Sciatic nerve (tissue), 2 donors: ENCODE measurements around the gene SH2D6. TPM values are rescaled to one million over a fixed set of nuclear protein-coding genes. Genes with fewer than 3 reads are reported as not detected.
"Not testable (repeated sequence)": the region's sequence is repeated elsewhere in the genome, so short reads cannot be mapped to it uniquely, and the experiment has no call there.

ENCODE experiments used
- ATAC-seq: fragments of 200-7000 bp; cut with Tn5 transposase; one replicate; pipeline ENCODE4 v1.9.1; 2020; ENCODE audit warnings: mild to moderate bottlenecking, moderate library complexity
- DNase-seq: peaks from one replicate; pipeline ENCODE4 v3.0.0-alpha.2; 2020; ENCODE audit warnings: low spot score
- intact Hi-C: fragments of 100-400 bp; cut with DNase I; formaldehyde crosslinking; loops from one replicate; pipeline ENCODE4 v1.14.2; 2022
- total RNA-seq: library from RNA; stranded (reverse); fragmentation: NEBNext Ultra II Directional; extraction: Animal tissue kit (Norgen Biotek cat#: 25700); gene quantifications from one replicate; pipeline ENCODE4 v1.2.1, GENCODE V29; 2021
- donor health status: DM: no; HTN: no; CAD: no.
- donor health status: DM: no; HTN: no; CAD: no.

The SH2D6 gene
- total RNA-seq, 1 donor from 2014 or later, result 0.40 TPM

- no peak for ATAC-seq
- peak; percentile 48 for DNase-seq
- intact Hi-C loops, result no loop called here
These were observed 21.7 kb upstream of the SH2D6 start for GRCh38 chr2:85396531-85397470.

- intact Hi-C loops, result no loop called here
- peak; percentile 36 for DNase-seq
- no peak for ATAC-seq
These were observed 20.6 kb upstream of the SH2D6 start for GRCh38 chr2:85397925-85398331.

DNA sequence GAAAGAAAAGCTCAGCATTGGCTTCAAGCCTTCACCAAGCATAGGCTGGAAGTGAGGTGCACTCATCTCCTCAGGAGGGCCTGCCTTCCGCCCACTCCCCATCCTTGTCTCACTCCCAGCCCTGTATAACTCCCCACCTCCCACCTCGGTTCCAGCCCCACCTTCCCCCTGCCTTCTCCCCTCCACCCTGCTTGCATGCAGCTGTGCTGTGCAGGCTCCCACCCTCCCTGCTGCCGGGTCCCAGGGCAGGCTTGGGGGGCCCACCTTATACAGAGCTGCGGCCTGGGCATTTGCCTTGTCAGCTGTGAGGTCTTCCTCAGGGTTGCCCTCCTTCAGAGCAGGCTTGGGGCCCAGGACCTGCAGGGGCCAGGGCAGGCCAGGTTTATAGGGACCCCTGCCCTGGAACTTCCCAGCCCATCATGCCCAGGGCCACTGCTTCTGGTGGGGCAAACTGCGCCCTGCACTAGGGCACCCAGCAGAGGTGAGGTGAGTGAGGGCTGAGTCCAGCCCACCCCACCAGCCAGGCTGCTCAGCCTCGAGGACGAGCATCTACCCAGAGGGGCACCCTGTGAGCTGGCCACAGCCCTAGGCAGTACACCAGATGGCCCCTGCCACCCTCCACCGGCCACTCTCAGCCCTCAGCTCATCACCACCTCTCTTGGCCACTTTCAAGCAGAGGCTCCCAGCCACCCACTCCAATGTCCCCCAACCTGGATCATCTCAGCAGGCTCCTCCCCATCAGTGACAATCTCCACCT is 19.9 kb upstream of the SH2D6 start:
- DNase-seq, result no peak
- ATAC-seq, result no peak
- intact Hi-C loops, result no loop called here

GRCh38 chr2:85399183-85399455 is 19.4 kb upstream of the SH2D6 start:
- DNase-seq, result no peak
- intact Hi-C loops, result no loop called here
- ATAC-seq, result no peak

DNA sequence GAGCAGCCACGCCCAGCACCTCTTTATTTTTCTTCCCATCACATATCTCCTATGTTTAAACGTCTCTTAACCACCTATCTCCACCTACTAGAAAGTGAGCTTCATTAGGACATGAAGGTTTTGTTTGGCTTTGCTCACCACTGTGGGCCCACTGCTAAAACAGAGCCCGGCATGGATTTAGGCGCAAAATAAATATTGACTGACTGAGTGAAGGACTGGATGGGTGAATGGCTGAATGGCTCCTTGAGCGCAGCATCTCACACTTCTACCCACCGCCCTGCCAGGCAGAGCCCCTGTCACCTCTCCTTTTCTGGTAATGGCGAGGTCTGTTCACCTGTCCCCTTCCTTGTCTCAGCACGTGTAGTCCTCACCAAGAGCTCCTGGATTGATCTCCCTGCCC is 18.5 kb upstream of the SH2D6 start:
- ATAC-seq (no peak), DNase-seq (no peak)
- intact Hi-C loops, result no loop called here

DNA sequence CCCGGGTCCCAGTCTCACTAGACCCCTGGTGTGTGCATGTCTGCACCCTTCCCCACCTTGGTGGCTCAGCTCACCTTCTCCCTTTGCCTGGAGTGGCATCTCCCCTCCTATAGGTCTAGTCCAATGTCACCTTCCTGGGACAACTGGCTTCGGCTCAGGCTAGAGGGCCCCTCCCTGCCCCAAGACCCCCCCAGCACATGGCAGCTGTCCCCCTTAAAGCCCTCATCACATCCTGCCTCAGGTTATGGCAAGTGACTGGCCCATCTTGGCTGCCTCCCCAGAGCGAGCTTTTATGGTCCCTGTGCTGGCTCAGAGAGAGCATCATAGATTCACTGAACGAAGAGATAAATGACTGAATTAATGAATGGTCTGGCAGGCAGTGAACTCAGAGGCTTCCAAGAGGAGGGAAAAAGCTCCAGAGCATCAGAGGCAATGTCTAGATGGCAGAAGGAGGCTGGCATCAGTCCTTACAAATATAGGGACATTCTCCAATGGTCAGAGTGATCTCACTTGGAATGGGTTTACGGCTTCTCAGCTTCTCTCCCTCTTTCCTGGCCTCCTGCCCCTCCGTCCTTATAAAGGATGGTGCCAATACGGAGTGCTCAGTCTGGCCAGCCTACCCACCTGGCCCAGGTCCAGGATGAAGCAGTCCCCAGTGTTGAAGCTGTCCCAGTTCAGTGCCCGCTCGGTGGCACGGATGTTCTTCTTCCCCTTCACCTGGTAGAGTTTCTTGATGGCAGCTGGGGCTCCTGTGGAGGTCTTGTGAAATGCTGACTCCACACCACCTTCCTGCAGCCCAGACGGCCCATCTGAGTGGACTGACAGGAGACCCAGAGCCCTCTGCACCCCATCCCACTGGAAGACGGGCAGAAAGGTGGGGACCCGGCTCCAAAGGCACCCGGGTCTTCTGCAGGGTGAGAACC is 17.7 kb upstream of the SH2D6 start:
- intact Hi-C loops, result no loop called here
- no peak for ATAC-seq
- no peak for DNase-seq

GRCh38 chr2:85401464-85401805 is 17.1 kb upstream of the SH2D6 start:
- intact Hi-C loops, result no loop called here
- DNase-seq (no peak), ATAC-seq (peak; percentile 18)

GRCh38 chr2:85401844-85402243 is 16.7 kb upstream of the SH2D6 start:
- DNase-seq (no peak), ATAC-seq (no peak)
- intact Hi-C loops, result no loop called here

- intact Hi-C loops, result no loop called here
- DNase-seq (no peak), ATAC-seq (peak; percentile 72)
These were observed 13.1 kb upstream of the SH2D6 start for GRCh38 chr2:85405201-85406059.

- peak; percentile 46 for ATAC-seq
- peak; percentile 73 for DNase-seq
- intact Hi-C loops, result no loop called here
These were observed 8.5 kb upstream of the SH2D6 start, which contains the start of gene CAPG for GRCh38 chr2:85409845-85410583. Gene CAPG (minus strand): TSS chr2:85410366. CDS start chr2:85402145, 8,221 bp downstream.

DNA sequence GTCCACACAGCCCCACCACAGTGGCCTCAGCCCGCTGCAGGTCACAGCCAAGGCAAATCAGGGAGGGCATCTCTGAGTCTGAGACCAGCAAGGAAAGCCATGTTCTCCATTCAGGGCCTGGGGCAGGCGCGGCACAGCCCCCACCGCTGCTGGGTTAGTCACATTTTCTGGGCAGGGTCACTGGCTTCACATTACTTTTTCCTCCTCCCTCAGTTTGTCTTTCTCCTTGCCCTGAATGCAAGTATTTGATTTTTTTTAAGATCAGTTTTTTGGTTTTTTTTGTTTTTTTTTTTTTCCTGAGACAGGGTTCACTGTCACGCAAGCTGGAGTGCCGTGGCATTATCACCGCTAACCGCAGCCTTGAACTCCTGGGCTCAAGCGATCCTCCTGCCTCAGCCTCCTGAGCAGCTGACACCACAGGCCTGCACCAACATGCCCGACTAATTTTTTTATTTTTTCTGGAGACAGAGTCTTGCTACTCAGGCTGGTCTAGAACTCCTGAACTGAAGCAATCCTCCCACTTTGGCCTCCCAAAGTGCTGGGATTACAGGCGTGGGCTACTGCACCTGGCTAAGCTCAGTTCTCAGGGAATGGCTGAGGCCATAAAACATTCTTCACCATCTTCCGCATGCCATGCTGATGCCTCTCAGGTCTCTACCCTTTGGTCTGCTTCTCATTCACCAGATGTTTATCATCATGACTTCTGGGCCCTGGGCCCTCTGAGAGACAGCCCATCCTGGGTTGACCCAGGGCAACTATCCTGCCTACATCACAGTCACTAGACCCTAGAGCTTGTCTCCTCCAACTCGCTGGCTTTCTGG is 7.7 kb upstream of the SH2D6 start:
- no peak for DNase-seq
- intact Hi-C loops, result no loop called here
- ATAC-seq, result no peak

DNA sequence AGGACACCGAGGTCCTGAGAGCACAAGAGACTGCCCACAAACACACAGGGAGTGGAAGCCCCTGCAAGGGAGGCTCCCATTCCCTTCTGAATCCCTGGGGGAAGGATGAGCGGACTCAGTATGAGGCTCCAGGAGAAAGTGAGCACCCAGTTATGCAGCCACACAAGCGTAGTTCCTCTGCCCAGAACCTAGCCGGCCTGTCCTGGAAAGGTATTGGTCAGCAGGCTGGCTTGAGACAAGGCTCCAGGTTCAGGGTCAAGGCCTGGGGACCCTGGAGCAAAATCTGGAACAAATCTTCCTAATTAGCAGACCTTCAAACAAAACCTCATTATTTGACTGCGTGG is 7.1 kb upstream of the SH2D6 start:
- DNase-seq (no peak), ATAC-seq (no peak)
- intact Hi-C loops, result no loop called here

- DNase-seq, result peak; percentile 68
- ATAC-seq, result peak; percentile 47
- intact Hi-C loops, result no loop called here
These were observed 4.7 kb upstream of the SH2D6 start for GRCh38 chr2:85413592-85414420.

GRCh38 chr2:85414421-85414759 is 4.1 kb upstream of the SH2D6 start:
- DNase-seq, ATAC-seq, intact Hi-C loops: not testable (repeated sequence)

- ATAC-seq, result no peak
- no peak for DNase-seq
- intact Hi-C loops, result no loop called here
These were observed 3.6 kb upstream of the SH2D6 start for GRCh38 chr2:85414761-85415553.
